Cerebellar cortex (tissue), 1 donor: ENCODE data around the gene FOXD3.

Source experiments
- DNase-seq: peaks from one replicate; pipeline ENCODE4 v3.0.0-alpha.2; 2015; ENCODE audit warnings: low spot score

The FOXD3 gene

DNA sequence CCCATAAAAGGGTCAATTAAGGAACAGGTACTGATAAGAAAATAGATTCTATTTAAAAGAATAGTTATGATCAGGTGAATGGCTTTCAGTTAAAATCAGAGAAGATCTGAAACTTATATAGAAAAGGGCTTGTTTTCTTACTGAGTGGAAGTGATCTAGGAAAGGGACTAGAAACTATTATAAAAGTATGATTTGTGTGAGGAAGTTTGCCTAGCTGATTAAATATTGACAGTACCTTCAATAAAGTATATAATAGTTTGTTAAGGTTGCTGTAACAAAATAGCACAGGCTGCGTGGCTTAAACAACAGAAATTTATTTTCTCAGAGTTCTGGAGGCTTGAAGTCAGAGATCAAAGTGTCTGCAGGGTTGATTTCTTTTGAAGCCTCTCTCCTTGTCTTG lies 39.7 kb downstream of the FOXD3 start:
- no peak for DNase-seq

- DNase-seq, result no peak
These were observed 40.2 kb downstream of the FOXD3 start for GRCh38 chr1:63362578-63362977.

- DNase-seq, result no peak
These were observed 40.6 kb downstream of the FOXD3 start for GRCh38 chr1:63363014-63363413.

- DNase-seq, result no peak
These were observed 44.5 kb downstream of the FOXD3 start for GRCh38 chr1:63366908-63367214.

DNA sequence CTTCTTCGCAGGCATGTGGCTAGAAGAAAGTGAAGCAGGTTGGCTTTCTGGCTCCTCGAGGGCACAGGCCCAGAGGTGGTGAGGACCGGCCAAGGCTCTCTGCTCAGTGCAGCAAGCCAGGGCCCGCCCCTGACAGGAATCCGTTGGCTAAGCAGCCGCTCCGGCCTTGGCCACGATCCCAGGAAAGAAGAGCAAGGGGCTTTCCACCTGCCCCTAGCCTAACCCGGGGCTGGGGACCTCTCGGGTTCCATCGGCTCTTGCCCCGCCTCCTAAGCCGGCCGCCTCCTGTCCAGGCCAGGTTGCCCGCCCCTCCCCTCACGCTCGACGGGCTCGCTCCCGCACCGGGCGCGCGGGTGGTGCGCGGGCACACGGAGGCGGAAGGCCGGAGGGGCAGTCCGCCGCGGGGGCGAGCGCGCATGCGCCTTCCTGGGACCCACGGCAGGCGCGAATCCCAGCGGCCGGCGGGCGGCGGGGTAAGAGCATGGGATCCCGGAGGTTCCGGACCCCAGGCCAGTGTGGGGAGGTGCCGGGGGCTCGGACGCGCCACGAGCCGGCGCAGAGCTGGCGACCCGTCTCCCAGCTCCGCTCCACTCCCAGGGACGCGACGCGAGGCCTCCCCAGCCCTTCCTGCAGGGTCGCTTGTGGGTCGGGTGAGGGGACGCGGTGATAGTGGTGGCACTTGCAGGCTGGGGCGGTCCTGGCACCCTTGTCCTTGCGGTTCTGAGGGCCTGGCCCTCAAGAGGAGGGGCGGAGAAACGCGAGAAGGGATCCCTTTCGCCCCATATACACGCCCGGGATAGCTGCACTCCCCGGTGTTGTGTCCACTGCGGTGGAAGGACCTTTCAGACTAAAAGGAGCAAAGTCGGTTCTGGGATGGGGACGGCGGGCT lies 45.1 kb downstream of the FOXD3 start, which contains the start of gene ALG6:
Gene ALG6 (plus strand): TSS at position 413 of the 889 bp plus-strand sequence. CDS start 3,351 bp downstream, outside the sequence.
- DNase-seq, result peak; percentile 89

DNA sequence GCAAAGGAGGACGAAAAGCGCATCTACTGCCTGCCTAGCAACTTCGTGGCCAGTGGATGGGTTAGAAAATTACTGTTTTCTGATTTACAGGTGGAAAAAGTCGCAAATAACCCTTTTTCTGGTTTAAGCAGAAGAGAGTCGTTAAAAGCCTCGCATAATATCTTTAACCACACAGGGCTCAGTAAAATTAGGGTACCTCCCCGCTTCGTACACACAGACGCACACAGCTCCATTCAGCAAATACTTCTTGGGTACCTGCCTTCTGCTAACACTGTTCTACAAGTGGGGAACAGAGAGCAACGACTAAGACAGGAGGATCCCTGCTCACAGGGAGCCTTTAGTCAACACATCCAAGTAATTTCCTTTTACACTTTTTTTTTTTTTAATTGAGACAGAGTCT lies 45.8 kb downstream of the FOXD3 start:
- DNase-seq, result no peak
